OCI-LY1 (cell line): ENCODE measurements around the gene NMUR2.

ENCODE experiments used
- H2AFZ ChIP-seq: fragments of 200-600 bp; sonication (generic), shearing (Covaris generic); 2 replicates; pipeline ENCODE4 v1.6.0; 2014; ENCODE audit warnings: antibody characterized with exemption, mild to moderate bottlenecking, low read length
- H3F3A ChIP-seq: fragments of 200-600 bp; sonication (generic), shearing (Covaris generic); 2 replicates; pipeline ENCODE4 v1.6.0; 2014; ENCODE audit warnings: mild to moderate bottlenecking, antibody characterized with exemption, low read length, moderate library complexity; ENCODE audit not compliant: insufficient read depth
- H3K27ac ChIP-seq: fragments of 200-600 bp; sonication (generic); 2 replicates; pipeline ENCODE4 v1.5.1; 2014; ENCODE audit warnings: low read length, mixed run types, mild to moderate bottlenecking, low read depth; ENCODE audit not compliant: poor library complexity, severe bottlenecking
- H3K27me3 ChIP-seq: fragments of 200-600 bp; sonication (generic); 2 replicates; pipeline ENCODE4 v1.6.0; 2014; ENCODE audit warnings: antibody characterized with exemption, mild to moderate bottlenecking, low read length, moderate library complexity; ENCODE audit not compliant: insufficient read depth
- H3K36me3 ChIP-seq: fragments of 200-600 bp; sonication (generic); 2 replicates; pipeline ENCODE4 v1.6.1; 2014; ENCODE audit warnings: mild to moderate bottlenecking, antibody characterized with exemption, low read length, moderate library complexity, mixed read lengths; ENCODE audit not compliant: insufficient read depth
- H3K4me1 ChIP-seq: fragments of 200-600 bp; sonication (generic); 2 replicates; pipeline ENCODE4 v1.5.1; 2014; ENCODE audit warnings: mild to moderate bottlenecking, low read length, moderate library complexity; ENCODE audit not compliant: insufficient read depth, severe bottlenecking
- H3K4me2 ChIP-seq: fragments of 200-600 bp; sonication (generic), shearing (Covaris generic); 2 replicates; pipeline ENCODE4 v1.6.1; 2014; ENCODE audit warnings: low read length
- H3K4me3 ChIP-seq: fragments of 200-600 bp; sonication (generic); 2 replicates; pipeline ENCODE4 v1.5.1; 2014; ENCODE audit warnings: low read length, low read depth, mild to moderate bottlenecking, mixed read lengths; ENCODE audit not compliant: poor library complexity, severe bottlenecking
- H3K79me2 ChIP-seq: fragments of 200-600 bp; shearing (Covaris generic); 2 replicates; pipeline ENCODE4 v1.6.1; 2016; ENCODE audit warnings: mixed run types, low read length, mixed read lengths; ENCODE audit not compliant: insufficient read depth
- H3K9ac ChIP-seq: fragments of 200-600 bp; sonication (generic), shearing (Covaris generic); 2 replicates; pipeline ENCODE4 v1.6.1; 2014; ENCODE audit warnings: mild to moderate bottlenecking, low read length, mixed read lengths
- H3K9me2 ChIP-seq: fragments of 200-600 bp; sonication (generic), shearing (Covaris generic); 2 replicates; pipeline ENCODE4 v1.6.1; 2014; ENCODE audit warnings: low read depth, mild to moderate bottlenecking, low read length, mixed read lengths
- H3K9me3 ChIP-seq: fragments of 200-600 bp; shearing (Covaris generic); 2 replicates; pipeline ENCODE4 v1.6.1; 2014; ENCODE audit warnings: low read length, mixed read lengths
- H4K20me1 ChIP-seq: fragments of 200-600 bp; sonication (generic), shearing (Covaris generic); 2 replicates; pipeline ENCODE4 v1.6.0; 2016; ENCODE audit warnings: mild to moderate bottlenecking, low read length; ENCODE audit not compliant: insufficient read depth
- CTCF ChIP-seq: fragments of 200-600 bp; sonication (generic), shearing (Covaris generic); IDR thresholded peaks from 2 replicates; pipeline ENCODE4 v1.5.1; 2017; ENCODE audit warnings: mild to moderate bottlenecking, antibody characterized with exemption, low read length, moderate library complexity, mixed read lengths
- EZH2 ChIP-seq: fragments of 200-600 bp; sonication (generic), shearing (Covaris generic); IDR thresholded peaks from 2 replicates; pipeline ENCODE4 v1.8.0; 2017; ENCODE audit warnings: borderline replicate concordance, mixed run types, mild to moderate bottlenecking, antibody characterized with exemption, low read length, moderate library complexity, mixed read lengths

Gene NMUR2

GRCh38 chr5:152437866-152438265 lies 32.8 kb upstream of the NMUR2 start:
- no peak overlapping the region for H3K4me3 ChIP-seq

GRCh38 chr5:152427721-152428120 lies 22.6 kb upstream of the NMUR2 start:
- Histone ChIP-seq H3F3A (no peaks in the 10 kb centered on the region), H3K4me1 (no peaks in the 10 kb centered on the region), H3K9ac (no peak overlapping the region), H3K4me2 (no peak overlapping the region), H3K27me3 (no peaks in the 10 kb centered on the region), H3K9me3 (no peaks in the 10 kb centered on the region), H4K20me1 (no peaks in the 10 kb centered on the region), H3K79me2 (no peaks in the 10 kb centered on the region), H3K4me3 (no peak overlapping the region), H3K36me3 (no peaks in the 10 kb centered on the region), H3K27ac (no peak overlapping the region), H2AFZ (no peak overlapping the region), H3K9me2 (no peaks in the 10 kb centered on the region)
- TF ChIP-seq CTCF (no peak), EZH2 (no peak)

More at GRCh38 chr5:152437866-152438265, 32.8 kb upstream of the NMUR2 start:
- H3K27ac ChIP-seq: no peak overlapping the region
- H3F3A ChIP-seq: no peaks in the 10 kb centered on the region
- no peaks in the 10 kb centered on the region for H3K4me1 ChIP-seq
- no peak for TF ChIP-seq CTCF
- TF ChIP-seq EZH2: no peak
- no peaks in the 10 kb centered on the region for H3K9me2 ChIP-seq
- no peaks in the 10 kb centered on the region for H4K20me1 ChIP-seq
- no peaks in the 10 kb centered on the region for H3K27me3 ChIP-seq
- H3K9me3 ChIP-seq: no peaks in the 10 kb centered on the region
- no peaks in the 10 kb centered on the region for H3K79me2 ChIP-seq
- H2AFZ ChIP-seq: no peak overlapping the region
- H3K36me3 ChIP-seq: no peaks in the 10 kb centered on the region
- H3K9ac ChIP-seq: no peak overlapping the region
- no peak overlapping the region for H3K4me2 ChIP-seq

- no peaks in the 10 kb centered on the region for H4K20me1 ChIP-seq
- no peak overlapping the region for H3K9ac ChIP-seq
- no peaks in the 10 kb centered on the region for H3K36me3 ChIP-seq
- no peak overlapping the region for H3K4me3 ChIP-seq
- H2AFZ ChIP-seq: no peak overlapping the region
- H3K27ac ChIP-seq: no peak overlapping the region
- no peak for TF ChIP-seq EZH2
- TF ChIP-seq CTCF: no peak
- no peaks in the 10 kb centered on the region for H3K4me1 ChIP-seq
- no peaks in the 10 kb centered on the region for H3K27me3 ChIP-seq
- H3K9me3 ChIP-seq: no peaks in the 10 kb centered on the region
- H3K4me2 ChIP-seq: no peak overlapping the region
- no peaks in the 10 kb centered on the region for H3K9me2 ChIP-seq
- no peaks in the 10 kb centered on the region for H3K79me2 ChIP-seq
- no peaks in the 10 kb centered on the region for H3F3A ChIP-seq
Measured at GRCh38 chr5:152425083-152425482, 20.0 kb upstream of the NMUR2 start.
